ENCODE data around the gene RTL1.

The RTL1 gene

GRCh38 chr14:100851586-100851916, 52.0 kb downstream of the RTL1 start:
- no peak for DNase-seq (ENCODE audit: low read depth in 3 of 3)

- DNase-seq (ENCODE audit: low read depth in 3 of 3) = peak; percentile 70 to 78 (median 75)
Observed at GRCh38 chr14:100850841-100851585, 52.5 kb downstream of the RTL1 start.

- DNase-seq (ENCODE audit: low read depth in 3 of 3) = no peak
Observed at GRCh38 chr14:100849115-100849781, 54.3 kb downstream of the RTL1 start.

- no peak for DNase-seq (ENCODE audit: low read depth in 3 of 3)
Observed at GRCh38 chr14:100846309-100846859, 57.1 kb downstream of the RTL1 start.

GRCh38 chr14:100845341-100845740, 58.2 kb downstream of the RTL1 start:
- DNase-seq (ENCODE audit: low read depth in 3 of 3) = no peak

GRCh38 chr14:100844846-100845245, 58.7 kb downstream of the RTL1 start:
- no peak for DNase-seq (ENCODE audit: low read depth in 3 of 3)

- DNase-seq (ENCODE audit: low read depth in 3 of 3) = no peak
Observed at GRCh38 chr14:100844421-100844820, 59.1 kb downstream of the RTL1 start.

- no peak for DNase-seq (ENCODE audit: low read depth in 3 of 3)
Observed at GRCh38 chr14:100844082-100844408, 59.5 kb downstream of the RTL1 start.

GRCh38 chr14:100842799-100843198, 60.7 kb downstream of the RTL1 start:
- DNase-seq (ENCODE audit: low read depth in 3 of 3) = no peak

- DNase-seq (ENCODE audit: low read depth in 3 of 3) = no peak
Observed at GRCh38 chr14:100841761-100842403, 61.6 kb downstream of the RTL1 start.

GRCh38 chr14:100841066-100841760, 62.3 kb downstream of the RTL1 start:
- no peak for DNase-seq (ENCODE audit: low read depth in 3 of 3)

GRCh38 chr14:100840286-100841065, 63.0 kb downstream of the RTL1 start:
- DNase-seq (ENCODE audit: low read depth in 3 of 3) = no peak

- no peak for DNase-seq (ENCODE audit: low read depth in 3 of 3)
Observed at GRCh38 chr14:100839681-100840111, 63.8 kb downstream of the RTL1 start.

- no peak for DNase-seq (ENCODE audit: low read depth in 3 of 3)
Observed at GRCh38 chr14:100839315-100839585, 64.3 kb downstream of the RTL1 start.

GRCh38 chr14:100838493-100839314, 64.8 kb downstream of the RTL1 start:
- no peak for DNase-seq (ENCODE audit: low read depth in 3 of 3)

GRCh38 chr14:100837805-100838350, 65.6 kb downstream of the RTL1 start:
- no peak for DNase-seq (ENCODE audit: low read depth in 3 of 3)

- no peak for DNase-seq (ENCODE audit: low read depth in 3 of 3)
Observed at GRCh38 chr14:100836941-100837804, 66.3 kb downstream of the RTL1 start.

GRCh38 chr14:100836311-100836805, 67.2 kb downstream of the RTL1 start:
- DNase-seq (ENCODE audit: low read depth in 3 of 3) = no peak

- DNase-seq (ENCODE audit: low read depth in 3 of 3) = no peak
Observed at GRCh38 chr14:100835548-100836310, 67.8 kb downstream of the RTL1 start.

All from stimulated activated CD4-positive, alpha-beta T cell treated with anti-CD3 and anti-CD28 coated beads, TNF-alpha, amount 100 ng/mL, for 48 hours (primary cell).